Fibroblast of gingiva (primary cell): ENCODE data around the gene HEATR3.
"Not testable (repeated sequence)": the region's sequence is repeated elsewhere in the genome, so short reads cannot be mapped to it uniquely, and the experiment has no call there.

ENCODE experiments used
- DNase-seq: peaks from one replicate; pipeline ENCODE4 v3.0.0-alpha.2; 2011; ENCODE audit warnings: low read depth

HEATR3 gene

DNA sequence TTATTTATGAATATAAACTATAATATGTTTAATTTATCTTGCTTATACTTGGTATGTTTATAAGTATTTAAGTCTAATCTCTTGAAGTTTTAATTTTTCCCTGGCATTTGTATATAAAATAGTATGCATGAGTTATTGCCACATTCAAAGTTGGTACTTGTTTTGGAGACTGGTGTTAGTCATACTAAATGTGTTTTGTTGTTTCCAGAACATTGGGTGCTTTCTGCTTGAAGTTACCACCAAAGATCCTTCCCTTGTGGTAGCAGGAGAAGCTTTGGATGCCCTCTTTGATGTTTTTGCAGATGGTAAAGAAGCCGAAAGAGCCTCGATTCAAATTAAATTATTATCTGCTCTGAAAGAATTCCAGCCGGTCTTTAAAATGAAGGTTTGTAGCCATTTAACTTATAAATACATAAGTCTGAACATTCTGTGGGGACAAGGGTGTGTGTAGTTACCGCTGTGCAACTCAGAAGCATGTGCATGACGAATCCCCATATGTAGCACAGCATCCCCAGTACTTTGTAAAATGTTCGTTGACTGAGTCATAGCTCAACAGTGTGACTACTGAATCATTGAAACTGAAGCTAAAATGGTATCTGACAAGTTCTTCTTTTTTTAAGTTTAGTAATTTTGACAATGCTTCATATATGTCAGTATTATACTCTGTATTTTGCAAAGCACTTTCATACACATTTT is 36.4 kb downstream of the HEATR3 start:
- peak; percentile 45 for DNase-seq

DNA sequence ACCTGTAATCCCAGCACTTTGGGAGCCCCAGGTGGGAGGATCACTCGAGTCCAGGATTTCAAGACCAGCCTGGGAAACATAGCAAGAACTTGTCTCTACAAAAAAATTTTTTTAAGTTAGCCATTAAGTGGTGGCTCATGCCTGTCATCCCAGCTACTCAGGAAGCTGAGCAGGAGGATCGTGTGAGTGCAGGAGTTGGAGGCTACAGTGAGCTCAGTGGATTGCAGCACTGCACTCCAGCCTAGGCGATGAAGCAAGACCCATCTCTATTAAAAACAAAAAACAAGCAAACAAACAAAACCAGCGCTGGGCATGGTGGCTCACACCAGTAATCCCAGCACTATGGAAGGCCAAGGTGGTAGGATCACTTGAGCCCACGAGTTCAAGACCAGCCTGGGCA is 38.0 kb downstream of the HEATR3 start:
- DNase-seq, result peak; percentile 80

DNA sequence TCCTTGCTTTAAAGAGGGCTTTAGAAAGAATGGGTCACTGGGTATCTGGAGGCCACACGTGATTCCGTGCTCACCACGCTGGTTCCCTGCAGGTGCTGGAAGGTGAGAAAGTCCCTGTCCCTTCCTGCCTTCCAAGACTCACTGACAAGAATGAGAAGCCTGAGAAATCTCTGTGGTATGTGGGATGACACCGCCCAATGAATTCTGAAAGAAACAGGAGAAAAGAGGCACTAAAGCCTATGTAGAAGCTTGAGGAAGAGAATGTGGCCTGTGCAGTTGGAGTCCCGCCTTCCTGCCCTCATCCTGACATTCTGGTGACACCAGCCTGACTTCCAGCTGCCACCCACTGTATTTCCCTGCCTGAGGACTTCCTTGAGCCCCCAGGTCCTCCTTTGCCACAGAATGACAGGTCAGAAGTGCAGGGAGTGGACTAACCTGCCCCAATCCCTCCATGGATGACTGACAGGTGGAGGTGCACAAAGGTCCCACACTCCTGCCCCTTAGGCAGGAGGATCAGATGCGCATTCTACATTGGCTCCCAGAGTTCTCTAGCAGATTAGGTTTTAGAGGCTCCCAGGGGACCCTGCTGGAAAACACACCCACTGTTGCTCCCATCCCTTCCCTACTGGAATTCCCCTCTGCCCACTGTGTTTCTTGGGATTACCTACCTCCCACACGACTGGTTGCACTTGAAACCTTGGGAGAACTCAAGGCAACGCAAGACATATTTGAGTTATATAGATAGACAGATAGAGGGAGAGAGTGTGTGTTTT is 48.8 kb downstream of the HEATR3 start:
- DNase-seq, result no peak

DNA sequence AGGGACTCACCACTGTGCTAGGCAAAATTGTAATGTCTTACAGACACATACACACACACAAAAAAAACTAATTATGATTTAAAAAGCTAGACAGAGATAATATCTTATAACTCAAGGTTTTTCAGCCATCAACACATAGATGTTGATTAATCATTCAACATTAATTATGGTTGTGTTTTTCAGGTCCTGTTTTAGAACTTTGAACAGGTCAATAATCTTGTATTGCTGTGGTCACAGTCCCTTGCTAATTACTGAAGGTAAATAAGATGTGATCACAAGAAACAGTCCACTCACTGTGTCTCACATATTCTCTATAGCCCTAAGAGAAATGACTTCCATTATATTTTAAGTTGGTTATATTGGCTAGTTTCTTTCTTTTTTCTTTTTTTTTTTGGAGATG is 54.9 kb downstream of the HEATR3 start:
- DNase-seq, result no peak

GRCh38 chr16:50121278-50121677 is 55.5 kb downstream of the HEATR3 start:
- no peak for DNase-seq

- no peak for DNase-seq
These were observed 56.1 kb downstream of the HEATR3 start for GRCh38 chr16:50121721-50122445.

- DNase-seq, result no peak
These were observed 57.6 kb downstream of the HEATR3 start for GRCh38 chr16:50123417-50123816.

GRCh38 chr16:50124769-50125168 is 59.0 kb downstream of the HEATR3 start:
- no peak for DNase-seq

DNA sequence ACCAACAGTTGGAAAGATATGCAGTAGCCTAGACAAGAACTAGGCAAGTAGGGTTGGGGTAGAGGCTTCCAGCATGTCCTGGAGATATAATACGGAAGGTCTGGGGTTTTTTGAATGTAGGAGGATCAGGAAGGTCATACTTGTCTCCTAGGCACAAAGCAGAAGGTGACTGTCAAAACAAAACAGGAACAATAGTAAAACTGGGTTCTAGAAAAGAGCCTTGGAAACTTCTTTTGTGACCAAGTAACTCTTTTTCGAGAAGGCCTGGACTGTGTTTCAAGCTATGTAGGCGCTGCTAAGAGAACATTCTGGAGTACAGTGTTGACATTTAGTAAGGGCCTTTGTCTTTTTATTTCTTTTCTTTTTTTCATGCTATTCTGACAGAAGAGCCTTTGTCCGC is 60.4 kb downstream of the HEATR3 start:
- no peak for DNase-seq

DNA sequence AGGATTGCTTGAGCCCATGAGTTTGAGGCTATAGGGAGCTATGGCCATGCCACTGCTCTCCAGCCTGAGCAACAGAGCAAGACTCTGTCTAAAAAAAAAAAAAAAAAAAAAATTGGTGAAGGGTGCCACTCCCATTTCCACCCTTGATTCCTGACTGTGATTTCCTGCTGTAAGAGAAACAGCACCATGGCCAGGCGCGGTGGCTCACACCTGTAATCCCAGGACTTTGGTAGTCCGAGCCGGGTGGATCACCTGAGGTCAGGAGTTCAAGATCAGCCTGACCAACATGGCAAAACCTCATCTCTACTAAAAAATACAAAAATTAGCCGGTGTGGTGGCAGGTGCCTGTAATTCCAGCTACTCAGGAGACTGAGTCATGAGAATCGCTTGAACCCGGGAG is 66.8 kb downstream of the HEATR3 start:
- not testable (repeated sequence) for DNase-seq

GRCh38 chr16:50133214-50133613 is 67.4 kb downstream of the HEATR3 start:
- no peak for DNase-seq

- no peak for DNase-seq
These were observed 70.6 kb downstream of the HEATR3 start for GRCh38 chr16:50136399-50136798.

GRCh38 chr16:50137268-50137667 is 71.5 kb downstream of the HEATR3 start:
- DNase-seq, result no peak

- no peak for DNase-seq
These were observed 73.8 kb downstream of the HEATR3 start for GRCh38 chr16:50139580-50139979.

GRCh38 chr16:50144211-50144610 is 78.4 kb downstream of the HEATR3 start:
- no peak for DNase-seq

DNA sequence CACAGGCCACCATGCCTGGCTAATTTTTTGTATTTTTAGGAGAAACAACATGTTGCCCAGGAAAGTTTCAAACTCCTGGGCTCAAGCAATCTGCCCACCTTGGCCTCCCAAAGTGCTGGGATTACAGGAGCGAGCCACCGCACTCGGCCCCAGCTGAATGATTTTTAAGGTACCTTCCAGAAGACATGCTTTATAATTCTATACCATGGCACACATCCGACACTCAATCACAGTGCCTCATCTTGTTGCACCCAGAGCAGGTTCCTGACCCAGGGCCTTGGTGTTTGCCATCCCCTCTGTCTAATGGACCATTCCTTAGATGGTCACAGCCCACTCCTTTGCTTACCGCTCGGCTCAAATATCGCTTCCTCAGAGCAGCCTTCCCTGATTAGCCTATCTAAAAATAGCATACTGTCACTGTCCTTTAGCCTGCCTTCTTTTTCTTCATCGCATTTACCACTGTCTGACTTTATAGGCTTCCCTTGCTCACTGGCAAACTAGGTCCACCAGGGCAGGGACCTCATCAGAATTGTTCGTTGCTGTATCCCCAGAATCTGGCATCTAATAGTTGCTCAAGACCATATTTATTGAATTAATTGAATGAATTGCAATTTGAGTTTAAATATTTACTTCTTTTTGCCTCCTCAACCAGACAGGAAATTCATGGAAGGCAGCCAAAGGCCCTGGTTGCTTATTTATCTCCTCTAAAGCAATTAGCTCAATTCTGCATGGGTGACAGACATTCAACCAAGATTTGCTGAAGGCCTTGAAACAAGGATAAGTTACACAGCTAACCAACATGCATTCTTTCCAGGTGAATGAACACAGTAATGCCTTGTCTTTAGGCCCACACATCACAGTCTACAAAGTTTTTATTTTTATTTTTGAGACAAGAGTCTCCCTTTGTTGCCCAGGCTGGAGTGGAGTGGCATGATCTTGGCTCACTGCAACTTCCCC is 81.0 kb downstream of the HEATR3 start:
- DNase-seq, result peak; percentile 30

GRCh38 chr16:50151322-50151721 is 85.6 kb downstream of the HEATR3 start:
- no peak for DNase-seq

- no peak for DNase-seq
These were observed 86.0 kb downstream of the HEATR3 start for GRCh38 chr16:50151756-50152155.

DNA sequence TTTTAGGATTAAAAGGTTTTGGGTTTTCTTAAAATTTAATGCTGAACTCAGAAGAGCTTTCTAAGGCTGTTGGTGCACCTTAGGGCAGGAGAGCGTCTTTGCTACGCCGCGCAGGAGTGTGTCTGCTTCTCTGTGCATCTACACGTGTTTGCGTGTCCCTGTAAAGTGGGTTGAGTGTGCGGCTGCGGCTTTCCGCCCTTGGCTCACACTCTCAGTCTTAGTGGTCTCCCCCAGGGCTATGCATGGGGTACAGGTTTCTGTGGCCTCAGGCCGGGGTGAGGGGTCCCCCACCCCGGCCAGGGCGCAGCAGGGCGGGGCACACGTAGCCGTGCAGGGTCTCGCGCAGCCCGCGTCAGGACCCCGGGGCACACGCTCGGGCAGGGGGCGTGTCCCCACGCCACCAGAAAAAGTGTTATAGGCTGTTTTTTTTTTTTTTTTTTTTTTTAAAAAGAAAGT is 86.6 kb downstream of the HEATR3 start:
- DNase-seq, result peak; percentile 4

- DNase-seq, result peak; percentile 86
These were observed 87.2 kb downstream of the HEATR3 start, which contains the start of gene TENT4B for GRCh38 chr16:50152807-50153595. TSS of gene TENT4B (plus strand) at chr16:50153306. CDS start at chr16:50153622, 316 bp downstream.
